Neural cell (in vitro differentiated cells): Measurements from ENCODE around the gene KRTAP5-6. TPM values are rescaled to one million over a fixed set of nuclear protein-coding genes. Genes with fewer than 3 reads are reported as not detected.

Experiments
- H2AFZ ChIP-seq: fragments of 200-600, 300-800 bp; sonication (generic), shearing (Covaris generic); 2 replicates; pipeline ENCODE4 v1.6.0; 2014; ENCODE audit warnings: low read depth, mild to moderate bottlenecking, antibody characterized with exemption, low read length, moderate library complexity
- H3F3A ChIP-seq: fragments of 200-600 bp; shearing (Covaris generic); 2 replicates; pipeline ENCODE4 v1.6.1; 2016; ENCODE audit warnings: mild to moderate bottlenecking, moderate library complexity, mixed read lengths, antibody characterized with exemption, low read length; ENCODE audit not compliant: insufficient read depth, poor library complexity, severe bottlenecking
- H3K27ac ChIP-seq: fragments of 200-600, 300-800 bp; sonication (generic), shearing (Covaris generic); 2 replicates; pipeline ENCODE4 v1.5.1; 2014; ENCODE audit warnings: mild to moderate bottlenecking, low read length, moderate library complexity
- H3K27me3 ChIP-seq: fragments of 300-800, 200-600 bp; sonication (generic), shearing (Covaris generic); 2 replicates; pipeline ENCODE4 v1.6.0; 2014; ENCODE audit warnings: mild to moderate bottlenecking, low read depth, low read length, moderate library complexity; ENCODE audit not compliant: insufficient read depth
- H3K36me3 ChIP-seq: fragments of 300-800, 200-600 bp; sonication (generic), shearing (Covaris generic); 2 replicates; pipeline ENCODE4 v1.5.1; 2014; ENCODE audit warnings: mild to moderate bottlenecking, antibody characterized with exemption, low read length, moderate library complexity; ENCODE audit not compliant: insufficient read depth
- H3K4me2 ChIP-seq: fragments of 300-800, 200-600 bp; sonication (generic), shearing (Covaris generic); 2 replicates; pipeline ENCODE4 v1.6.0; 2014; ENCODE audit warnings: mild to moderate bottlenecking, low read length
- H3K4me3 ChIP-seq: fragments of 300-800, 200-600 bp; sonication (generic), shearing (Covaris generic); 2 replicates; pipeline ENCODE4 v1.5.1; 2014; ENCODE audit warnings: mild to moderate bottlenecking, low read length, moderate library complexity
- H3K79me2 ChIP-seq: fragments of 200-600 bp; shearing (Covaris generic); replicated peaks from 2 replicates; pipeline ENCODE4 v1.6.0; 2014; ENCODE audit warnings: mild to moderate bottlenecking, low read length, moderate library complexity; ENCODE audit not compliant: insufficient read depth
- H3K9ac ChIP-seq: fragments of 300-800, 200-600 bp; sonication (generic), shearing (Covaris generic); 2 replicates; pipeline ENCODE4 v1.6.1; 2016; ENCODE audit warnings: mild to moderate bottlenecking, low read length, mixed read lengths
- H3K9me2 ChIP-seq: fragments of 200-600 bp; shearing (Covaris generic); 2 replicates; pipeline ENCODE4 v1.6.1; 2016; ENCODE audit warnings: mild to moderate bottlenecking, low read length, mixed read lengths; ENCODE audit not compliant: insufficient read depth
- H3K9me3 ChIP-seq: fragments of 200-600, 300-800 bp; sonication (generic), shearing (Covaris generic); 2 replicates; pipeline ENCODE4 v1.6.1; 2016; ENCODE audit warnings: mild to moderate bottlenecking, mixed run types, low read length, moderate library complexity, mixed read lengths
- H4K20me1 ChIP-seq: fragments of 200-600 bp; shearing (Covaris generic); 2 replicates; pipeline ENCODE4 v1.6.1; 2016; ENCODE audit warnings: mild to moderate bottlenecking, mixed run types; ENCODE audit not compliant: insufficient read depth
- CTCF ChIP-seq: fragments of 450-650 bp; IDR thresholded peaks from 2 replicates; pipeline ENCODE4 v1.5.1; 2014; ENCODE audit warnings: antibody characterized with exemption, mild to moderate bottlenecking, moderate library complexity; ENCODE audit not compliant: poor library complexity, severe bottlenecking
- EP300 ChIP-seq: fragments of 450-650 bp; conservative IDR thresholded peaks from 2 replicates; pipeline ENCODE4 v1.6.1; 2014; ENCODE audit warnings: antibody characterized with exemption, mild to moderate bottlenecking, moderate library complexity; ENCODE audit not compliant: poor library complexity, severe bottlenecking
- EZH2 ChIP-seq: fragments of 200-600, 300-800 bp; shearing (Covaris generic), sonication (generic); IDR thresholded peaks from 2 replicates; pipeline ENCODE4 v1.6.1; 2014; ENCODE audit warnings: antibody characterized with exemption, low read length, borderline replicate concordance, mild to moderate bottlenecking; ENCODE audit not compliant: insufficient read depth, poor library complexity, severe bottlenecking
- MXI1 ChIP-seq: fragments of 450-650 bp; conservative IDR thresholded peaks from 2 replicates; pipeline ENCODE4 v1.6.1; 2014; ENCODE audit warnings: antibody characterized with exemption, mild to moderate bottlenecking; ENCODE audit not compliant: poor library complexity, severe bottlenecking
- POLR2AphosphoS5 ChIP-seq: IDR thresholded peaks from 2 replicates; pipeline ENCODE4 v1.6.1; 2012
- RAD21 ChIP-seq: fragments of 450-650 bp; conservative IDR thresholded peaks from 2 replicates; pipeline ENCODE4 v1.6.1; 2014; ENCODE audit warnings: antibody characterized with exemption, mild to moderate bottlenecking, moderate library complexity
- REST ChIP-seq: IDR thresholded peaks from 2 replicates; pipeline ENCODE4 v1.6.1; 2012; ENCODE audit warnings: borderline replicate concordance
- SMC3 ChIP-seq: fragments of 450-650 bp; conservative IDR thresholded peaks from 2 replicates; pipeline ENCODE4 v1.6.1; 2014; ENCODE audit warnings: antibody characterized with exemption, mild to moderate bottlenecking, moderate library complexity; ENCODE audit not compliant: poor library complexity
- TAF1 ChIP-seq: IDR thresholded peaks from 2 replicates; pipeline ENCODE4 v1.6.1; 2012; ENCODE audit warnings: low read depth
- polyA plus RNA-seq: library from polyadenylated mRNA; depleted of rRNA; stranded (reverse); fragments of >200 nt; gene quantifications from 2 replicates; pipeline ENCODE4 v1.2.3, GENCODE V29; 2014

KRTAP5-6 gene
- polyA plus RNA-seq, 1 donor from 2014 or later = not detected

GRCh38 chr11:1692708-1693326 lies 4.2 kb upstream of the KRTAP5-6 start (continued):
- no peak for TF ChIP-seq EZH2
- no peak for TF ChIP-seq SMC3
- TF ChIP-seq TAF1 = no peak
- TF ChIP-seq EP300 = no peak

- H3K9me3 ChIP-seq = no peaks in the 10 kb centered on the region
- no peaks in the 10 kb centered on the region for H3K79me2 ChIP-seq
- H3K36me3 ChIP-seq = no peaks in the 10 kb centered on the region
- peak overlapping the region; percentile 59 for H3K4me3 ChIP-seq
- no peaks in the 10 kb centered on the region for H4K20me1 ChIP-seq
- peak overlapping the region; percentile 95 for H2AFZ ChIP-seq
- H3F3A ChIP-seq = no peaks in the 10 kb centered on the region
- no peaks in the 10 kb centered on the region for H3K9me2 ChIP-seq
- no peaks in the 10 kb centered on the region for H3K27me3 ChIP-seq
- H3K9ac ChIP-seq = peak overlapping the region; percentile 53
- TF ChIP-seq CTCF (peak; percentile 89), RAD21 (peak; percentile 74), REST (no peak), MXI1 (no peak), POLR2AphosphoS5 (no peak), EP300 (no peak), EZH2 (no peak), SMC3 (peak; percentile 91), TAF1 (no peak)
- H3K4me2 ChIP-seq = peak overlapping the region; percentile 44
- H3K27ac ChIP-seq = peak overlapping the region; percentile 23
Observed at GRCh38 chr11:1693327-1694063, 3.5 kb upstream of the KRTAP5-6 start.
